Muscle of arm (tissue), 12 donors: ENCODE data around the gene OCSTAMP. TPM values are rescaled to one million over a fixed set of nuclear protein-coding genes. Genes with fewer than 3 reads are reported as not detected.

Experiments used
- DNase-seq: peaks from one replicate; pipeline ENCODE4 v3.0.0-alpha.2; 2013
- polyA plus RNA-seq, 12 donors: library from polyadenylated mRNA; unstranded; fragments of 120-200 nt; gene quantifications; one replicate each; pipeline ENCODE4 v1.2.1, GENCODE V29; 2013; ENCODE audit not compliant: insufficient read length in 12 of 12

OCSTAMP gene
- polyA plus RNA-seq, 12 donors, result not detected

GRCh38 chr20:46519471-46520068 lies 30.9 kb downstream of the OCSTAMP start:
- no peak for DNase-seq

- peak; percentile 67 for DNase-seq
These were observed 37.3 kb downstream of the OCSTAMP start, which contains the start of gene ZNF334 for GRCh38 chr20:46512943-46513844. Gene ZNF334, minus strand, starts transcription at chr20:46513559. Its CDS starts 1,457 bp downstream, at chr20:46512102.

DNA sequence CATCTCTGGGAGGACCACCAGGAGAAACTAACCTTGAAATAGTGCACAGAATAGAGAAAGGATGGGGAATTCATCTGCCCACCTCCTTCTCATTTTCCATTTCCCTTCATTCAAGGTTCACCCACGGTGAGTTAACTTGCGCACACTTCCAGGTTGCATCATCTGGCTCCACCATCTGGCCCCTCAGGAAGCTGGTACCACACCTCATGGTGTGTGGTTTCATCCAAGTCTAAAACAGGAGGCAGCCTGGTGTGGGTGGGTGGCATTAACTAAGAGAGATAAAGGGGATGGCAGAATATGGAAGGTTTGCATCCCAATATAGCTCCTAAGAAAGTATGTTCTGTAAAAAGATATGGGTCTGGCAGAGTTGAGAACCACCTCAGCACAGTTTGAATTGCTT lies 40.9 kb downstream of the OCSTAMP start:
- DNase-seq, result no peak

DNA sequence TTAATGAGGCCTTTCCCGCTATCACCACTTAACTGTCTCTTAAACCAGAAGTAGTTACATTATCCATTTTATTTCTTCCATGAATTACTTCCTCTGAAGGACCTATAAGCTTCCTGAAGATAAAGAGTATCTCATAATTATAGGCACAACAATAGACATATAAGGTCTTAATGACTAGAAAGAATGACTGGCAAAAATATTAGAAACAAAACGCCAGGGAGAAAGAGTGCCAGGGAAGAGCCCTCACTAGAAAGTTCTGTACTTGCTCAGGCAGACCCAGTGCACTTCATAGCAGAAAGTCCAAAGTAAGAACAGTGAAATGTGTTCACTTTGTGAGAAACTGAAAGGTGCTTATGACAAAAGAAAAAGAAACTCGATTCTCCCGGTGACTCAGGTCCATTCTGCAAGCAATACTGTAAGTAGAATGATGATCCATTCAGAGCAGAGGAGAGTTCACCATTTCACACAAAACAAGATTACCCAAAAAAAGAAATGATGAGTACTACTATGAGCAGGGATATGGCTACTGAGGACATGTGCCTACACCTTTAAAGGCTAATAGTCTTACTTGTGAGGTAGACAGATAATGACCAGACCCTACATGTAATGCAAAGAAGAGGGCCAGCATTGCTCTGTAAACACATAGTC lies 42.6 kb downstream of the OCSTAMP start:
- DNase-seq, result no peak

GRCh38 chr20:46505506-46505905 lies 44.9 kb downstream of the OCSTAMP start:
- no peak for DNase-seq

GRCh38 chr20:46501961-46502360 lies 48.5 kb downstream of the OCSTAMP start:
- DNase-seq, result no peak

DNA sequence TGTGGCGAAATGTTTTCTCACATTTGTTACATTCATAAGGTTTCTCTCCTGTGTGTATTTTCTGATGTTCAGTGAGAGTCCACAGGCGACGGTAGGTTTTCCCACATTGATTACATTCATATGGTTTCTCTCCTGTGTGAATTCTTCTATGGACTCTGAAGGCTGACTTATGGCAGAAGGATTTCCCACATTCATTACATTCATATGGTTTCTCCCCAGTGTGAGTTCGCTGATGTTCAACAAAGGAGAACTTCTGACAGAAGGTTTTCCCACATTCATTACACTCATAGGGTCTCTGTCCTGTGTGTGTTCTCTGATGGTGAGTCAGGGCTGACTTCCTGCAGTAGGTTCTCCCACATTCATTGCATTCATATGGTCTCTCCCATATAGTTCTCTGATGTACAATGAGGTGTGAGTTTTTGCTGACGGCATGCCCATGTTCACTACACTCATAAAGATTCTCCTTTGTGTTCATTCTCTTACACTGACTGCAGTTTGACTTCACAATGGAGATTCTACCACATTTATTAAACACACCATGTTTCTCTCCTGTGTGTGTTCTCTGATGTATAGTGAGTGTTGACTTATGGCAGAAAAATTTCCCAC lies 49.0 kb downstream of the OCSTAMP start:
- no peak for DNase-seq

DNA sequence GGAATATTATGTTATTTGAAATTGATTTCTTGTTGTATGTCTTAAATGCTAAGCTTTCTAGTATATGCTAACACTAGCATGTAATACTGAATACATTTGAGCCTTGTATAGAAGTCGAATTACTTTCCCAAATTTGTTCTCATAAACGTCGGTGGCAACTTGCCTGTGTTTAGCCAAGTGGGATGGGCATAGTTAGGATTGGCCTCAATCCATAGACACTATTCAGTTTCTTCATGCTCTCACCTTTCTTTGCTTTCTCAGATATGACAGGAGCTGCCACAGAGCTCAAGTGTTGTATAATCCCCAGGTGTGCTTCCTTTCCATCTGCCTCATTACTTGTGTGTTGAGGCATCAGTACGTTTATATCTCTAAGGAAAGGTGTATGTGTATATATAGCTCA lies 56.4 kb downstream of the OCSTAMP start:
- DNase-seq, result no peak

DNA sequence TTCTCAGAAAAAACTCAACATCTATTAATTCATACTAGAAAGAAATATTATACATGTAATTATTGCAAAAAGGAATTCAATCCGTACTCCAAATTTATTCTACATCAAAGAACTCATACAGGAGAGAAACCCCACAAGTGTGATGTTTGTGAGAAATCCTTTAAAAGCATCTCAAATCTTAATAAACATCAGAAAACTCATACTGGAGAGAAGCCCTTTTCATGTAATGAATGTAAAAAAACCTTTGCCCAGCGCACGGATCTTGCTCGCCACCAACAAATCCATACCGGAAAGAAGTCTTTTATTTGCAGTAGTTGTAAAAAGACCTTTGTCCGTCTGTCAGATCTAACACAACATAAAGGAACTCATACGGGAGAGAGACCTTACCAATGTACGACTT lies 59.1 kb downstream of the OCSTAMP start:
- DNase-seq, result no peak

Other genes starting within 250 kb of the OCSTAMP start
- under 1 TPM in 10 of 12 donors, not detected in 2; 0.09 to 0.59 (median 0.24) TPM for gene CDH22, start 242.2 kb downstream of the OCSTAMP start, polyA plus RNA-seq
- gene ELMO2, start 144.0 kb downstream of the OCSTAMP start, polyA plus RNA-seq, result 10 to 100 TPM in 11 of 12 donors, not detected in 1; 38.0 to 66.0 (median 43.7) TPM
- 10 to 100 TPM in 8 of 12 donors, 1 to 10 TPM in 3, not detected in 1; 8.2 to 27.2 (median 14.5) TPM for gene ZNF334, start 37.1 kb downstream of the OCSTAMP start, polyA plus RNA-seq
- gene SLC13A3, start 100.8 kb upstream of the OCSTAMP start, polyA plus RNA-seq, result 1 to 10 TPM in 10 of 12 donors, not detected in 2; 2.4 to 4.7 (median 3.3) TPM
- 10 to 100 TPM in 10 of 12 donors, 1 to 10 TPM in 1, not detected in 1; 9.7 to 13.2 (median 11.0) TPM for gene TP53RK, start 138.8 kb upstream of the OCSTAMP start, polyA plus RNA-seq
- 10 to 100 TPM in 11 of 12 donors, not detected in 1; 15.1 to 22.3 (median 19.5) TPM for gene SLC2A10, start 159.0 kb upstream of the OCSTAMP start, polyA plus RNA-seq